ENCODE measurements around the gene YARS1. TPM values are rescaled to one million over a fixed set of nuclear protein-coding genes. Genes with fewer than 3 reads are reported as not detected.
"Not testable (repeated sequence)": the region's sequence is repeated elsewhere in the genome, so short reads cannot be mapped to it uniquely, and the experiment has no call there.

YARS1 gene
- total RNA-seq, 1 donor from 2014 or later: 45.4 TPM

- peak; percentile 11 for DNase-seq
Observed at GRCh38 chr1:32816676-32817158, 441 bp downstream of the YARS1 start.

GRCh38 chr1:32813941-32814739, 3.0 kb downstream of the YARS1 start:
- DNase-seq: no peak

- no peak for DNase-seq
Observed at GRCh38 chr1:32811917-32812316, 5.2 kb downstream of the YARS1 start.

GRCh38 chr1:32811265-32811664, 5.9 kb downstream of the YARS1 start:
- no peak for DNase-seq

- no peak for DNase-seq
Observed at GRCh38 chr1:32810358-32810757, 6.8 kb downstream of the YARS1 start.

- DNase-seq: no peak
Observed at GRCh38 chr1:32808580-32808979, 8.6 kb downstream of the YARS1 start.

- DNase-seq: no peak
Observed at GRCh38 chr1:32806910-32807523, 10.1 kb downstream of the YARS1 start.

- no peak for DNase-seq
Observed at GRCh38 chr1:32806290-32806689, 10.9 kb downstream of the YARS1 start.

- DNase-seq: not testable (repeated sequence)
Observed at GRCh38 chr1:32804460-32804859, 12.7 kb downstream of the YARS1 start.

GRCh38 chr1:32801096-32801715, 16.0 kb downstream of the YARS1 start:
- DNase-seq: no peak

GRCh38 chr1:32798679-32799416, 18.3 kb downstream of the YARS1 start:
- DNase-seq: no peak

GRCh38 chr1:32798191-32798590, 19.0 kb downstream of the YARS1 start:
- no peak for DNase-seq

GRCh38 chr1:32797456-32797855, 19.7 kb downstream of the YARS1 start:
- DNase-seq: no peak

GRCh38 chr1:32795763-32796162, 21.4 kb downstream of the YARS1 start:
- not testable (repeated sequence) for DNase-seq

- no peak for DNase-seq
Observed at GRCh38 chr1:32791881-32792280, 25.3 kb downstream of the YARS1 start.

GRCh38 chr1:32789356-32789755, 27.8 kb downstream of the YARS1 start:
- DNase-seq: not testable (repeated sequence)

GRCh38 chr1:32786856-32787255, 30.3 kb downstream of the YARS1 start:
- DNase-seq: peak; percentile 3

GRCh38 chr1:32784817-32785216, 32.3 kb downstream of the YARS1 start:
- DNase-seq: no peak

GRCh38 chr1:32783851-32784250, 33.3 kb downstream of the YARS1 start:
- no peak for DNase-seq

GRCh38 chr1:32782086-32782485, 35.1 kb downstream of the YARS1 start:
- DNase-seq: no peak

- DNase-seq: no peak
Observed at GRCh38 chr1:32780628-32781234, 36.4 kb downstream of the YARS1 start.

GRCh38 chr1:32780005-32780404, 37.2 kb downstream of the YARS1 start:
- no peak for DNase-seq

Measured in skin of body (tissue), 2 donors.